HT1080 (cell line): ENCODE data around the gene GBP2. TPM values are rescaled to one million over a fixed set of nuclear protein-coding genes. Genes with fewer than 3 reads are reported as not detected.
"Not testable (repeated sequence)": the region's sequence is repeated elsewhere in the genome, so short reads cannot be mapped to it uniquely, and the experiment has no call there.

Source experiments
- DNase-seq: peaks from one replicate; pipeline ENCODE4 v3.0.0-alpha.2; 2015; ENCODE audit warnings: low read depth
- total RNA-seq: library from RNA; depleted of rRNA; stranded (reverse); fragments of >200 nt; shearing (Covaris generic); gene quantifications from 2 replicates; pipeline ENCODE4 v1.2.3, GENCODE V29; 2014

GBP2 gene
- total RNA-seq, 1 experiment from 2014 or later = 3.7 TPM

GRCh38 chr1:89128003-89128458 is 2.1 kb upstream of the GBP2 start:
- not testable (repeated sequence) for DNase-seq

- not testable (repeated sequence) for DNase-seq
Measured at GRCh38 chr1:89126602-89127565, 970 bp upstream of the GBP2 start.

GRCh38 chr1:89125240-89125912 is 538 bp downstream of the GBP2 start:
- no peak for DNase-seq

- no peak for DNase-seq
Measured at GRCh38 chr1:89121641-89122040, 4.3 kb downstream of the GBP2 start.

- peak; percentile 7 for DNase-seq
Measured at GRCh38 chr1:89114662-89115061, 11.3 kb downstream of the GBP2 start.

GRCh38 chr1:89112871-89113613 is 12.9 kb downstream of the GBP2 start:
- no peak for DNase-seq

GRCh38 chr1:89104687-89105086 is 21.2 kb downstream of the GBP2 start:
- no peak for DNase-seq

- peak; percentile 4 for DNase-seq
Measured at GRCh38 chr1:89104147-89104546, 21.8 kb downstream of the GBP2 start.

- DNase-seq = no peak
Measured at GRCh38 chr1:89102021-89102420, 23.9 kb downstream of the GBP2 start.

- DNase-seq = peak; percentile 2
Measured at GRCh38 chr1:89100412-89100811, 25.5 kb downstream of the GBP2 start.

GRCh38 chr1:89098857-89099256 is 27.1 kb downstream of the GBP2 start:
- no peak for DNase-seq

- no peak for DNase-seq
Measured at GRCh38 chr1:89095737-89096136, 30.2 kb downstream of the GBP2 start.

GRCh38 chr1:89089962-89090361 is 36.0 kb downstream of the GBP2 start:
- DNase-seq = no peak

- no peak for DNase-seq
Measured at GRCh38 chr1:89088572-89088971, 37.3 kb downstream of the GBP2 start.

GRCh38 chr1:89087241-89087640 is 38.7 kb downstream of the GBP2 start:
- no peak for DNase-seq

GRCh38 chr1:89085781-89086180 is 40.1 kb downstream of the GBP2 start:
- no peak for DNase-seq

- no peak for DNase-seq
Measured at GRCh38 chr1:89081005-89081404, 44.9 kb downstream of the GBP2 start.

- DNase-seq = not testable (repeated sequence)
Measured at GRCh38 chr1:89080068-89080467, 45.8 kb downstream of the GBP2 start.

- DNase-seq = not testable (repeated sequence)
Measured at GRCh38 chr1:89072466-89073065, 53.3 kb downstream of the GBP2 start.

- peak; percentile 16 for DNase-seq
Measured at GRCh38 chr1:89070509-89070908, 55.4 kb downstream of the GBP2 start.

- peak; percentile 7 for DNase-seq
Measured at GRCh38 chr1:89069951-89070350, 56.0 kb downstream of the GBP2 start.
